Suprapubic skin (tissue), 4 donors: Measurements from ENCODE around the gene ENO2. TPM values are rescaled to one million over a fixed set of nuclear protein-coding genes. Genes with fewer than 3 reads are reported as not detected.
A peak's percentile ranks its signal among the peaks of the same experiment; 100 is the strongest.

Experiments used
- DNase-seq, 2 donors: peaks; one replicate each; pipeline ENCODE4 v3.0.0-alpha.2; 2019; ENCODE audit warnings: low spot score in 2 of 2
- H3K27ac ChIP-seq: fragments of 200-600 bp; sonication (generic); one replicate; pipeline ENCODE4 v1.5.1; 2019
- H3K27me3 ChIP-seq: fragments of 200-600 bp; sonication (generic); one replicate; pipeline ENCODE4 v1.5.1; 2019
- H3K36me3 ChIP-seq: fragments of 200-600 bp; sonication (generic); one replicate; pipeline ENCODE4 v1.5.1; 2019
- H3K4me1 ChIP-seq: fragments of 200-600 bp; sonication (generic); one replicate; pipeline ENCODE4 v1.5.1; 2019
- H3K4me3 ChIP-seq: fragments of 200-600 bp; sonication (generic); one replicate; pipeline ENCODE4 v1.5.1; 2019; ENCODE audit warnings: mild to moderate bottlenecking
- H3K9me3 ChIP-seq: fragments of 200-600 bp; sonication (generic); one replicate; pipeline ENCODE4 v1.5.1; 2019
- EP300 ChIP-seq: sonication (generic); formaldehyde crosslinking; IDR thresholded peaks from one replicate; pipeline ENCODE4 v1.6.1; 2017; ENCODE audit warnings: antibody characterized with exemption
- POLR2A ChIP-seq, 2 donors: fragments of 450-650 bp; IDR thresholded peaks; one replicate each; pipeline ENCODE4 v1.6.1; 2017; ENCODE audit warnings: antibody characterized with exemption in 2 of 2, mild to moderate bottlenecking in 2 of 2, moderate library complexity in 2 of 2
- POLR2AphosphoS5 ChIP-seq, 3 donors: sonication (generic); formaldehyde crosslinking; IDR thresholded peaks; one replicate each; pipeline ENCODE4 v1.6.1; 2017; ENCODE audit warnings: antibody characterized with exemption in 3 of 3
- WGBS: methylation state at CpG from one replicate; pipeline ENCODE4 v1.1.5; 2018; 5-methylcytosine and 5-hydroxymethylcytosine counted together
- total RNA-seq, 4 donors: library from RNA; depleted of rRNA; stranded (reverse); fragments of >200 nt; gene quantifications; one replicate each; pipeline ENCODE4 v1.1.0, GENCODE V29; 2016
- TF ChIP-seq, protein P1 (sequence below), 2 donors: fragments of 200-600 bp in 1 of 2; fragments of 450-650 bp in 1 of 2; sonication (generic) in 1 of 2; IDR thresholded peaks; one replicate each; pipeline ENCODE4 v1.5.1; 2016 to 2019; ENCODE audit warnings: antibody characterized with exemption in 2 of 2, mild to moderate bottlenecking in 1 of 2, moderate library complexity in 1 of 2

ENO2 gene
- total RNA-seq, 4 donors from 2014 or later, result 1.3 to 15.4 (median 6.9) TPM

DNA sequence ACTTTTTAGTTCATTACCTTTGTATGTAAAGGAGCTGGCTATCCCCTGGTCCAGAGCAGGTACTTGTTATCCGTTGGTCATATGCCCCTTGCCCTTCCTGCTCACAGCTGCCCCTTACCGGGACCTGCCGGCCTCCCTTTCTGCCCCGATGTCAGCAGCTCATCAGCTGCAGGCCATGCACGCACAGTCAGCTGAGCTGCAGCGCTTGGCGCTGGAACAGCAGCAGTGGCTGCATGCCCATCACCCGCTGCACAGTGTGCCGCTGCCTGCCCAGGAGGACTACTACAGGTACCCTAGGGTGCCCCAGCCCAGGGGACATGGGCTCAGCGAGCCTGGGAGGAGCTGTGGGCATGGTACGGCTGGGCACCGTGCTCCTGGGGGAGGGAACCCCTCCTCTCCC is 26.9 kb downstream of the ENO2 start:
- TF ChIP-seq POLR2AphosphoS5 (IDR thresholded peaks at IDR 0.05) (peak in 1 of 3 donors; percentile 28), POLR2A (IDR thresholded peaks at IDR 0.05) (no peak)
- no peak for DNase-seq
- Histone ChIP-seq H3K27me3 (no peaks in the 10 kb centered on the region), H3K9me3 (no peaks in the 10 kb centered on the region), H3K27ac (no peak overlapping the region), H3K4me1 (peaks cover 50% of the 10 kb centered on the region), H3K4me3 (no peak overlapping the region), H3K36me3 (peaks cover 18% of the 10 kb centered on the region)
- 83% methylated on average over 9 of the region's 12 CpGs for WGBS

DNA sequence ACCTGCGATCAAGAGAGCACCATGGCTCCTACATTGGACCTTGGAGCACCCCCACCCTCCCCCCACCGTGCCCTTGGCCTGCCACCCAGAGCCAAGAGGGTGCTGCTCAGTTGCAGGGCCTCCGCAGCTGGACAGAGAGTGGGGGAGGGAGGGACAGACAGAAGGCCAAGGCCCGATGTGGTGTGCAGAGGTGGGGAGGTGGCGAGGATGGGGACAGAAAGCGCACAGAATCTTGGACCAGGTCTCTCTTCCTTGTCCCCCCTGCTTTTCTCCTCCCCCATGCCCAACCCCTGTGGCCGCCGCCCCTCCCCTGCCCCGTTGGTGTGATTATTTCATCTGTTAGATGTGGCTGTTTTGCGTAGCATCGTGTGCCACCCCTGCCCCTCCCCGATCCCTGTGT is 27.4 kb downstream of the ENO2 start:
- no peaks in the 10 kb centered on the region for H3K27me3 ChIP-seq
- H3K4me3 ChIP-seq, result no peak overlapping the region
- no peak overlapping the region for H3K27ac ChIP-seq
- H3K4me1 ChIP-seq, result peaks cover 52% of the 10 kb centered on the region
- no peaks in the 10 kb centered on the region for H3K9me3 ChIP-seq
- WGBS, result 66% methylated on average over 12 of the region's 12 CpGs
- DNase-seq, result no peak
- TF ChIP-seq POLR2A (IDR thresholded peaks at IDR 0.05) (no peak), EP300 (no peak), POLR2AphosphoS5 (IDR thresholded peaks at IDR 0.05) (no peak)
- TF ChIP-seq, protein P1, sequence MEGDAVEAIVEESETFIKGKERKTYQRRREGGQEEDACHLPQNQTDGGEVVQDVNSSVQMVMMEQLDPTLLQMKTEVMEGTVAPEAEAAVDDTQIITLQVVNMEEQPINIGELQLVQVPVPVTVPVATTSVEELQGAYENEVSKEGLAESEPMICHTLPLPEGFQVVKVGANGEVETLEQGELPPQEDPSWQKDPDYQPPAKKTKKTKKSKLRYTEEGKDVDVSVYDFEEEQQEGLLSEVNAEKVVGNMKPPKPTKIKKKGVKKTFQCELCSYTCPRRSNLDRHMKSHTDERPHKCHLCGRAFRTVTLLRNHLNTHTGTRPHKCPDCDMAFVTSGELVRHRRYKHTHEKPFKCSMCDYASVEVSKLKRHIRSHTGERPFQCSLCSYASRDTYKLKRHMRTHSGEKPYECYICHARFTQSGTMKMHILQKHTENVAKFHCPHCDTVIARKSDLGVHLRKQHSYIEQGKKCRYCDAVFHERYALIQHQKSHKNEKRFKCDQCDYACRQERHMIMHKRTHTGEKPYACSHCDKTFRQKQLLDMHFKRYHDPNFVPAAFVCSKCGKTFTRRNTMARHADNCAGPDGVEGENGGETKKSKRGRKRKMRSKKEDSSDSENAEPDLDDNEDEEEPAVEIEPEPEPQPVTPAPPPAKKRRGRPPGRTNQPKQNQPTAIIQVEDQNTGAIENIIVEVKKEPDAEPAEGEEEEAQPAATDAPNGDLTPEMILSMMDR (IDR thresholded peaks at IDR 0.05), result no peak
- peaks cover 13% of the 10 kb centered on the region for H3K36me3 ChIP-seq

DNA sequence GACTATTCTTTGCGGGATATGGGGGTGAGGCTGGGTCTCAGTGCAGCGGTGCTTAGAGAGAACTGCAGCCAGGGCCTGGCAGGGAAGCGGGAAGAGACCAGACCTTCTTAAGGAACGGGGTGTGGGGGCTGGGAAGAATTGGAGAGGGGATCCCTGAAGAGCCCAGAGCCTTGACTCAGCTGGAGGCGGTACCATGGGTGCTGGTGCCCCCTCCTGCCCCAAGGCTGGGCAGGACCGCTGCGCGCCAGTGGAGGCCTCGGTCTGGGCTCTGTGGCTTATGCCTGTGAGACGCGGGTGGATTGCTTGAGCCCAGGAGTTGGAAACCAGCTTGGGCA is 27.9 kb downstream of the ENO2 start:
- 89% methylated on average over 11 of the region's 11 CpGs for WGBS
- peak overlapping the region; percentile 97 for H3K27ac ChIP-seq
- H3K9me3 ChIP-seq, result no peaks in the 10 kb centered on the region
- no peaks in the 10 kb centered on the region for H3K27me3 ChIP-seq
- TF ChIP-seq POLR2AphosphoS5 (IDR thresholded peaks at IDR 0.05) (peak in 1 of 3 donors; percentile 9), POLR2A (IDR thresholded peaks at IDR 0.05) (no peak)
- TF ChIP-seq, protein P1 (IDR thresholded peaks at IDR 0.05), result no peak
- DNase-seq, result no peak
- peaks cover 13% of the 10 kb centered on the region for H3K36me3 ChIP-seq
- peaks cover 48% of the 10 kb centered on the region for H3K4me1 ChIP-seq
- no peak overlapping the region for H3K4me3 ChIP-seq

DNA sequence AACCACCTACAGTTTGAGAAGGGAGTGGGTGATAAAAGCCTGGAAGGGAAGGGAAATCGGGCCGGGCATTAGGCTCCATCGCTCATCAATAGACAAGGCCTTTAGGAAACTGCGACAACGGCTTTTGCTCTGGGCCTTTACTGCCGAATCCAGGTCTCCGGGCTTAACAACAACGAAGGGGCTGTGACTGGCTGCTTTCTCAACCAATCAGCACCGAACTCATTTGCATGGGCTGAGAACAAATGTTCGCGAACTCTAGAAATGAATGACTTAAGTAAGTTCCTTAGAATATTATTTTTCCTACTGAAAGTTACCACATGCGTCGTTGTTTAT is 29.0 kb downstream of the ENO2 start:
- Histone ChIP-seq H3K27ac (peak overlapping the region; percentile 97), H3K27me3 (no peaks in the 10 kb centered on the region), H3K9me3 (no peaks in the 10 kb centered on the region), H3K4me1 (peaks cover 41% of the 10 kb centered on the region), H3K36me3 (peaks cover 13% of the 10 kb centered on the region), H3K4me3 (peak overlapping the region; percentile 69)
- TF ChIP-seq POLR2A (IDR thresholded peaks at IDR 0.05) (no peak), POLR2AphosphoS5 (IDR thresholded peaks at IDR 0.05) (no peak), EP300 (no peak)
- TF ChIP-seq, protein P1 (IDR thresholded peaks at IDR 0.05), result no peak
- DNase-seq, result peak in 1 of 2 donors; percentile 93
- WGBS, result 0% methylated on average over 13 of the region's 13 CpGs

DNA sequence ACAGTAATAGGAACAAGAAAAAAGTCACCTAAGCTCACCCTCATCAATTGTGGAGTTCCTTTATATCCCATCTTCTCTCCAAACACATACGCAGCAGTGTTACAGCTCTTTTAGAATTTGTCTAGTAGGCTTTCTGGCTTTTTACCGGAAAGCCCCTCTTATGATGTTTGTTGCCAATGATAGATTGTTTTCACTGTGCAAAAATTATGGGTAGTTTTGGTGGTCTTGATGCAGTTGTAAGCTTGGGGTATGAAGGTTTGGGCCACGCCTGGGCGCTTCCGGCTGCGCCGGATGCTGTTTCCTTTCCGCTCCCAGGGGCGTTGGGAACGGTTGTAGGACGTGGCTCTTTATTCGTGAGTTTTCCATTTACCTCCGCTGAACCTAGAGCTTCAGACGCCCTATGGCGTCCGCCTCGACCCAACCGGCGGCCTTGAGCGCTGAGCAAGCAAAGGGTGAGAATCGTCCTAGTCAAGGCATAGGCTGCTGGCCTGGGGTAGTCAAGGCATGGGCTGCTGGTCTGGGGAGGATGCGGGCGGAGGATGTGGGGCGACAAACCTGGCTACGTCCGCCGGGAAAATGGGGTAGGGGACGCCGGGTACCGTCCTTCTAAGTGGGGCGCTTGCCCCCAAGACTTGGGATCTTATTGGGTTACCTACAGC is 29.5 kb downstream of the ENO2 start, which contains the start of the genes C12orf57 and RNU7-1:
Gene C12orf57, plus strand, starts transcription at position 301 of the 659 bp plus-strand sequence. Its CDS starts 100 bp downstream, at position 401.
Gene RNU7-1, plus strand, starts transcription at position 95 of the 659 bp plus-strand sequence.
- peaks cover 36% of the 10 kb centered on the region for H3K4me1 ChIP-seq
- peaks cover 13% of the 10 kb centered on the region for H3K36me3 ChIP-seq
- no peaks in the 10 kb centered on the region for H3K27me3 ChIP-seq
- no peak for TF ChIP-seq EP300
- TF ChIP-seq, protein P1 (IDR thresholded peaks at IDR 0.05), result no peak
- peak; percentile 19 to 78 for TF ChIP-seq POLR2A (IDR thresholded peaks at IDR 0.05)
- TF ChIP-seq POLR2AphosphoS5 (IDR thresholded peaks at IDR 0.05), result peak in 2 of 3 donors; percentile 6 to 60
- peak within 1 kb of the TSS; percentile 97 for H3K27ac ChIP-seq
- no peaks in the 10 kb centered on the region for H3K9me3 ChIP-seq
- under 1% methylated on average over 23 of the region's 31 CpGs for WGBS
- H3K4me3 ChIP-seq, result peak within 1 kb of the TSS; percentile 69
- DNase-seq, result peak in 1 of 2 donors; percentile 86
